Subcutaneous adipose tissue (tissue), 4 donors: ENCODE results near the gene PCED1A. TPM values are rescaled to one million over a fixed set of nuclear protein-coding genes. Genes with fewer than 3 reads are reported as not detected.

ENCODE experiments used
- total RNA-seq, 4 donors: library from RNA; depleted of rRNA; stranded (reverse); fragments of >200 nt; gene quantifications; one replicate each; pipeline ENCODE4 v1.1.0, GENCODE V29; 2016
- TF ChIP-seq, protein P1 (sequence below): fragments of 450-650 bp; IDR thresholded peaks from one replicate; pipeline ENCODE4 v1.5.1; 2016; ENCODE audit warnings: low read depth, mild to moderate bottlenecking, control low read depth, antibody characterized with exemption, moderate library complexity

Gene PCED1A
- total RNA-seq, 4 donors from 2014 or later = 24.0 to 39.7 (median 26.8) TPM

DNA sequence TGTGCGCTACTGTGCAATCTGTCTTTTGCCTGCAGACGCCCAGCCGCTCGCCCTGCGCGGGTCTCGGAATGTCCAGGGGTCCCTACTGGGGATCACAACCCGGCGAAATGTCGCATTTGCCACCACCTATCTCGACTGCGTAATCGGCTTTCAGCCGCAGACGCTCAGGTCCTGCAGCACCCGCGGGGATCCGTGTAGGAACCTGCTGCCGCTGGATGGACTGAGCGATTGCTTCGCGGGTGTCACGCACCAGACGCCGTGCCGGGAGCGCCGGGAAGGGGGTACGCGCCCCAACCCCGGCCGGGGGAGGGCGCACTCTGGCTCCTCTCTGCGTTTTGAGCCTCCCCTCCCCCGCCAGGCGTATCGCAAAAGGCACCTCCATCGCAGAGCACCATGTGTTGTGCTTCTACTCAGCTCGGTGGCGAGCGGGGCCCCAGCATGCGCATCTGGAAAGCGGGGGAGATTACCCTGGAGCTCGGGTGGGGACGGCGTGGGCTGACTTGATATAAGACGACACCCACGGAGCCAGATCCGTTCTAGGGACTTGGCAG lies 32.1 kb upstream of the PCED1A start:
- TF ChIP-seq, protein P1, sequence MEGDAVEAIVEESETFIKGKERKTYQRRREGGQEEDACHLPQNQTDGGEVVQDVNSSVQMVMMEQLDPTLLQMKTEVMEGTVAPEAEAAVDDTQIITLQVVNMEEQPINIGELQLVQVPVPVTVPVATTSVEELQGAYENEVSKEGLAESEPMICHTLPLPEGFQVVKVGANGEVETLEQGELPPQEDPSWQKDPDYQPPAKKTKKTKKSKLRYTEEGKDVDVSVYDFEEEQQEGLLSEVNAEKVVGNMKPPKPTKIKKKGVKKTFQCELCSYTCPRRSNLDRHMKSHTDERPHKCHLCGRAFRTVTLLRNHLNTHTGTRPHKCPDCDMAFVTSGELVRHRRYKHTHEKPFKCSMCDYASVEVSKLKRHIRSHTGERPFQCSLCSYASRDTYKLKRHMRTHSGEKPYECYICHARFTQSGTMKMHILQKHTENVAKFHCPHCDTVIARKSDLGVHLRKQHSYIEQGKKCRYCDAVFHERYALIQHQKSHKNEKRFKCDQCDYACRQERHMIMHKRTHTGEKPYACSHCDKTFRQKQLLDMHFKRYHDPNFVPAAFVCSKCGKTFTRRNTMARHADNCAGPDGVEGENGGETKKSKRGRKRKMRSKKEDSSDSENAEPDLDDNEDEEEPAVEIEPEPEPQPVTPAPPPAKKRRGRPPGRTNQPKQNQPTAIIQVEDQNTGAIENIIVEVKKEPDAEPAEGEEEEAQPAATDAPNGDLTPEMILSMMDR = no peak

DNA sequence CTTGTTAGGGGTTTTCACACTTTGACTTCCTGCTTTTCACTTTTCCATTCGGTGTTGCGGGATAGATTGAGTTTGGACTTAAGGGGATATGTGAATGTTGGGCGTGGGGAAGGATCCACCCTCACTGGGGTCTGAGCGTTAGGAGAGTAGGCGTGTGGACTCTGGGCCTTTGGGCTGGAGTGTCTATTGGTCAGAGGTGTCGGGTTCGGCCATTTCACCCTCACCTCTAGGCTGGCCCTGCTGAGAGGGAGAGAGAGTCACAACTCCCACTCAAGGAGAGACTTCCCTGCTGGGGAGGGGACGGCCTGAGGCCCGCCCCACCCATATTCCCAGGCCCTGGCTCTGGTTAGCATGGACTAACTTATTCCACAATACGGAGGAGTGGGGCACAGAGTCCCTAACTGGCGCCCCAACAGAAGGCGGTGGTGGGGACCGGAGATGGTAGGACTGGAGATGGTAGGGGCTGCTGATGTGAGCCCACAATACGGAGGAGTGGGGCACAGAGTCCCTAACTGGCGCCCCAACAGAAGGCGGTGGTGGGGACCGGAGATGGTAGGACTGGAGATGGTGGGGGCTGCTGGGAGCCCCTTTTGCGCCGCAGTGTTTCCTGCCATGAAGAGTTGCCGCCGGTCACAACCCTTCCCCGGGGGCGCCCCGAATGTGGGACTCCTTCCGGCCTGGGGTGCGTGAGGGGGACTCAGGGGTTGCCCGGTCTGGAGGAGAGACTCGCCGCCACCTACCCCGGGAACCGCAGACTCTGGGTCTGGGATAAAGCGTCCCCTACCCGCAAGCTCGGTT lies 31.4 kb upstream of the PCED1A start:
- TF ChIP-seq, protein P1 = no peak

DNA sequence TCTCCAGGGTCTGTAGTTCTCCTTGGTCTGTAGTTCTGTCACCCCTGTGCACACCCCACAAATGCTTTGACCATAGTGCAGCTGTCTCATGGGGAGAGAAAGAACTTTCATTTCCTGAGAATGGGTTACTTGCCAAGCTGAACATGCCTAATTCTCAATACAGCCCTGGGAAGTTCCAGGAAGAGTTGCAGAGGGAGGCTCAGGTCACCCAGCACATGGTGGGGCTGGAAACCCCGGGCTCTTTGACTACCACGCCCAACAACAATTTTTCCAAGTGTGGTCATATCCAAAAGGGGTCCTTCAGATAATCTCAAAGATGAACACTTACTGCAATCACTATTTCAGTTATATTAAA lies 30.6 kb upstream of the PCED1A start:
- TF ChIP-seq, protein P1 = no peak

DNA sequence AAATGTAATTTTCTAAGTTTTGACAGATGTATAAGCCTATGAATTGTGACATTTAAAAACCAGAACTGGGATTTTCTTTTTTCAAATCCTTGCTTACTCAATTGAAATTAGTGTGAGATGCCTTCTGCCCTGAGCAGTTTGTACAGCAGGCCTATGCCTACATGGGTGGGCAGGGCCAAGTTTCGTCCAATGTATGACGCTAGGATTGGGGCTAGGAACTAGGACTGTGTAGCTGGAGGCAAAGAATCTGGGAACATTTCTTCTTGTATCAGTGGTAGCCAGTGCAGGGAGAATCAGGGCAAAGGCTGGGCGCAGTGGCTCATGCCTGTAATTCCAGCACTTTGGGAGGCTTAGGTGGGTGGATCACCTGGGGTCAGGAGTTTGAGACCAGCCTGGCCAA lies 28.9 kb upstream of the PCED1A start:
- TF ChIP-seq, protein P1 = no peak

DNA sequence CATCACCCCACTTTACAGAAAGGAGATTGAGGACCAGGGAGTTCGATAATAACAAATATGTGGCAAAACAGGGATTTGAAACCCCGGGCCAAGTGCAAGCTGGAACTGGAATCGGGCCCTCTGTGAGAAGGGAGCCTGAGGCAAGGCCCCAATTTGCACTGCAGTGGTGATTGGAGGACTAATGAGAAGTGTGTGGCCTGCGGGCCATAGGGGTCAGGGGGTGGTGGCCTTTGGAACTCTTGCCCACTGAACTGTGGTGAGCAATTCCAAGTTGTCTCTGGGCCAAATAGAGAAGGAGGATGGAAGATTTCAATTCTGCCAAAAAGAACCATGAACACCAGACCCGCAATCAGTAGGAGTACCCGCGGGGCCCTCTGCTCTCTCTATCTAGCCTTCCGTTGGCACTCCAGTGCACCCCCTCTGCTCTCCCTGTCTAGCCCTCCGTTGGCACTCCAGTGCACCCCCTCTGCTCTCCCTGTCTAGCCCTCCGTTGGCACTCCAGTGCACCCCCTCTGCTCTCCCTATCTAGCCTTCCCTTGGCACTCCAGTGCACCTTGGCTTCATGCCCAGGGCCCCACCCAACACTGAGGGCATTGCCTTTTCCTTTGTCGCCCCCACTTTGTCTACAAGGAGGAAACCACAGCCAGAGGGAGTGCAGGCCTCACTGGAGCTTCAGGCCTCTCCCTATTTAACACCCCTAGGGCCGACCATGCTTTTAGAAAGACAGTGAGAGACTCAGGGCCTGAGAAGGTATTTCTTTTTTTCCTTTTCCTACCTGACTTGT lies 26.8 kb upstream of the PCED1A start:
- TF ChIP-seq, protein P1 = no peak

DNA sequence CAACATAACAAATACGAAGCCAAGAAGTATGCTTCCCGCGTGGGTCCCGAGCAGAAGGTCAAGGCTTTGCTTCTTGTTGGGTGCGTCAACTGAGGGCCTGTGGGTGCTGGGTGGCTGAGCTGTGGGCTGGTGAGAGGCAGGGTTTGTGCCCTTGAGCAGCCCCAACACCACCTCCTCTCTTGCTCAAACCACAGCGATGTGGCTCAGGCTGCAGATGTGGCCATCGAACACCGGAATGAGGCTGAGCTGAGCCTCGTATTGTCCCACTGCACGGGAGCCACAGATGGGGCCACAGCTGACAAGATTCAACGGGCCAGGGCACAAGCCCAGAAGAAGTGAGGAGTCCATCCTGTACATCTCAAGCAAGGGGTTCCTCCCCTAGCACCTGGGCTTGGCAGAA lies 25.8 kb upstream of the PCED1A start:
- TF ChIP-seq, protein P1 = no peak

DNA sequence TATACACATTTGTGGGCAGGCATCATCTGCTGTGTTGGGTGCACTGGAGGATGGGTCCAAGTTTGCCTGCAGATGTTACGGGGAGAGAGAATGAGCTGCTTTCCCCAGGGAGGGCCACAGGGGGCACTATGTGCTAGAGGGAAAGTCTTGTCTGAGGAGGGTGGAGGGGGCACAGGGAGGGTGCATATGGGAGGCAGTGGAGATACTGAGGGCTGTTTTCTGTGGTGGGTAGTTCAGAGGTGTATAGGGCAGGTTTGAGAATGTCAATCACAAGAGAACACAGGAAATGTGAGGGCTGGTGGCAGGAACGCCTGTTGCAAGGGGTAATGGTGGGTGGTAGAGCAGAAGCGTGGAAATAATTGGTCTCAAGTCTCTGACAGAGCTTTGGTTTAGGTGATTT lies 25.2 kb upstream of the PCED1A start:
- TF ChIP-seq, protein P1 = no peak
